GM12865 (cell line): Measurements from ENCODE around the gene CATSPERZ.
"Not testable (repeated sequence)": the region's sequence is repeated elsewhere in the genome, so short reads cannot be mapped to it uniquely, and the experiment has no call there.

ENCODE experiments used
- DNase-seq: peaks from one replicate; pipeline ENCODE4 v3.0.0; 2010; ENCODE audit warnings: low read depth
- H3K4me3 ChIP-seq: 2 replicates; pipeline ENCODE4 v1.5.1; 2011; ENCODE audit warnings: mild to moderate bottlenecking, low read depth, low read length, control low read depth
- TF ChIP-seq, protein P1 (sequence below): IDR thresholded peaks from 2 replicates; pipeline ENCODE4 v1.5.1; 2011; ENCODE audit warnings: low read length, control low read depth, low read depth, inconsistent platforms; ENCODE audit not compliant: insufficient read depth; ENCODE audit errors: missing control alignments

Gene CATSPERZ

DNA sequence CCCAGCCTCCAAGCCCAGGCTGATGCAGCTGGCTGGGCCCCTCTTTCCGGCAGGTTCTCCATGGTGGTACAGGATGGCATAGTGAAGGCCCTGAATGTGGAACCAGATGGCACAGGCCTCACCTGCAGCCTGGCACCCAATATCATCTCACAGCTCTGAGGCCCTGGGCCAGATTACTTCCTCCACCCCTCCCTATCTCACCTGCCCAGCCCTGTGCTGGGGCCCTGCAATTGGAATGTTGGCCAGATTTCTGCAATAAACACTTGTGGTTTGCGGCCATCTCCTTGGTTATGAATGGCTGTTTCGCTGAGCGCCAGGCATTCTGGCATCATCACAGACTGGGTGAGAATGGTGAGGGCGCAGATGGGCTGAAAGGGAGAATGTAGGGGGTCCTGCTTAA is 21.4 kb downstream of the CATSPERZ start:
- TF ChIP-seq, protein P1, sequence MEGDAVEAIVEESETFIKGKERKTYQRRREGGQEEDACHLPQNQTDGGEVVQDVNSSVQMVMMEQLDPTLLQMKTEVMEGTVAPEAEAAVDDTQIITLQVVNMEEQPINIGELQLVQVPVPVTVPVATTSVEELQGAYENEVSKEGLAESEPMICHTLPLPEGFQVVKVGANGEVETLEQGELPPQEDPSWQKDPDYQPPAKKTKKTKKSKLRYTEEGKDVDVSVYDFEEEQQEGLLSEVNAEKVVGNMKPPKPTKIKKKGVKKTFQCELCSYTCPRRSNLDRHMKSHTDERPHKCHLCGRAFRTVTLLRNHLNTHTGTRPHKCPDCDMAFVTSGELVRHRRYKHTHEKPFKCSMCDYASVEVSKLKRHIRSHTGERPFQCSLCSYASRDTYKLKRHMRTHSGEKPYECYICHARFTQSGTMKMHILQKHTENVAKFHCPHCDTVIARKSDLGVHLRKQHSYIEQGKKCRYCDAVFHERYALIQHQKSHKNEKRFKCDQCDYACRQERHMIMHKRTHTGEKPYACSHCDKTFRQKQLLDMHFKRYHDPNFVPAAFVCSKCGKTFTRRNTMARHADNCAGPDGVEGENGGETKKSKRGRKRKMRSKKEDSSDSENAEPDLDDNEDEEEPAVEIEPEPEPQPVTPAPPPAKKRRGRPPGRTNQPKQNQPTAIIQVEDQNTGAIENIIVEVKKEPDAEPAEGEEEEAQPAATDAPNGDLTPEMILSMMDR = no peak
- DNase-seq = no peak
- no peak overlapping the region for H3K4me3 ChIP-seq

DNA sequence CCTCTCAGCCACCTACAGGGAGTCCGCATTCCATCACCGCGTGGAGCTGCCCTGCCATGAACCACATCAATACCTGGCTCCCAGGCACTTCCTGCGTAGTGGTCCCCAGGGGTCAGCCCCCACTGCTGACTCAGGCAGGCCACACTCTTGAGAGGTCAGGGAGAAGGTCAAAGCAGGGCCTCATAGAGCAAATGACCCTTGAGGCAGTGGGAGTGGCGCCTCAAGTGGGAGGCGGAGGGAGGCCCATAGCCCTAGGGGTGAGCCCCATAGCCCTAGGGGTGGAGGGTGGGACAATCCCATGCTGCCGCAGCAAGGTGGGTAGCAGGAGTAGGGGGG is 22.7 kb downstream of the CATSPERZ start:
- TF ChIP-seq, protein P1 = no peak
- no peak for DNase-seq
- H3K4me3 ChIP-seq = no peak overlapping the region

DNA sequence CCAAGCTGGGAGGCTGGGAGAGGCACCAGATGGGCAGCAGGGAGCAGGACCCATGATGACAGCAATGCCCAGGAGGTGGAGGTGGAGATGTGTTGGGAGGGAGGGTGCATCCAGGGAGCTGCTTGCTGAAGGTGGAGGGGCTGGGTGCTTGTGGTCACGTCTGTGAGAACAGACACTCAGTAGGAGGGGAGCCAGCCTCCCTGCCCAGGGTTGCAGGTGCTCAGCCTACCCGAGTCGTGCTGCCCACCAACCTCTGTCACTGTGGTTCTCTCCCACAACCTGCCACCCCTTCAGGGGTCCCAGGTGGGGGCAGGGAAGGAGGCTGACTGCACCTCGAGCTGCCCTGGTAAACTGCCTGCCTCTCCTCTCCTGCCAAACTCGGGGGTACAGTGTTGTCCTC is 23.2 kb downstream of the CATSPERZ start:
- H3K4me3 ChIP-seq = no peak overlapping the region
- no peak for DNase-seq
- TF ChIP-seq, protein P1 = no peak

DNA sequence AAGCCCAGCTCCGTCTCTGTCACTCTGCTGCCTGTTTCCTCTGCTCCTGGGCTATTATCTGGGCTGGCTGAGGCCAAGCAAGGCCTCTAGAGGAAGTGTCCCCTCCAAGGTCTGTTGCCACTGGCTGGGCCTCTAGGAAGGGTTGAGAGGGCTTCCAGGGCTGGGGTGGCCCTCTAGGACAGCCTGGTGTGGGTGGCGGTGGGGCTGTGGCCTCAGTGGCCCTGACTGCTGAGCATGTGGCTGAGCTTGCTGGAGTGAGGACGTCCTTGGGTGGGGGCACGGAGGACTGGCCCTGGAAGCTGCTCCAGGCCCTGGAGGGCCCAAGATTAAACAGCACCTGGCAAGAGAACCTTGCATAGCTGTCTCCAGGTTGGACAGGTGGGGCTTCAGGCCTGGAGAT is 23.8 kb downstream of the CATSPERZ start:
- not testable (repeated sequence) for DNase-seq, H3K4me3 ChIP-seq

DNA sequence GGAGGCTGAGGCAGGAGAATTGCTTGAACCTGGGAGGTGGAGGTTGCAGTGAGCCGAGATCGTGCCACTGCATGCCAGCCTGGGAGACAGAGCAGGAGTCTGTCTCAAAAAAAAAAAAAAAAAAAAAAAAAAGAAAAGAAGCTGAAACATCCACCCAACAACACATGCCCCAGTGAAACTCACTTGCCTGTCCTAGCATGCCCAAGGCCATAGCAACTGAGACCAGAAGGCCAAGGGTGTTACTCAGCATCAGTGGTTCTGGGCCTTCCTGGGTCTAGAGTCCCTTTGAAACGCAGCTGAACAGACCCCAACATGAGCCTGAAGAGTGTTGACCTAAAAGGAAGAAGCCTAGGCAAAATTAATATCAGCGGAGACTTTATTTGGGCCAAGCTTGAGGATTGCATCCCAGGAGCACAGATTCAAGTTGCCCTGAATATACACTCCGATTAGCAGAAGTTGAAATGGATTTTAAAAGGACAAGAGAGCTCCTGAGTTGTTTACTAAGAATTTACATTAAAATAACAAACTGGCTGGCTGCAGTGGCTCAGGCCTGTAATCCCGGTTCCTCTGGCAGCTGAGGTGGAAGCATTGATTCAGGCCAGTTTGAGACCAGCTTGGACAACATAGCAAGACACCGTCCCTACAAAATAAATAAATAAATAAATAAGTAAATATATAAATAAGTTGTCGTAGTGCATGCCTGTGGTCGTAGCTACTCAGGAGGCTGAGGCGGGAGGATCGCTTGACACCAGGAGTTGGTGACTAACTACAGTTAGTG is 24.7 kb downstream of the CATSPERZ start:
- DNase-seq = no peak
- TF ChIP-seq, protein P1 = no peak
- H3K4me3 ChIP-seq = no peak overlapping the region

DNA sequence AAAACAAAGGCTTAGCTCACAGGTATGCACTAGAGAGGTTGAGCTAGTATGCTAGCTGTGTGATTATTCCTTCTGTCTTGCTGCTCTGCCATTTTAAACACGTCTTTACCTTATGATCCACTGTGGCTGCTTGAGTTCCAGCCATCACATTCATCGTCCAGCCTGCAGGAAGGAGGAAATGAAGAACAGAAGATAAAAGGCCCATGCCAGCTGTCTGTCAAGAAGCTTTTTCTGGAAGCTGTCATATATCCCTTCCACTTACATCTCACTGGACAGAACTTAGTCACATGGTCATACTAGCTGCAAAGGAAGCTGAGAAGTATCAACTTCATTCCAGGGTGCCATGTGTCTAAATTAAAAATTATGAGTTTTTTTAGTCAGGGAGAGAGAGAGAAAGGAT is 27.2 kb downstream of the CATSPERZ start:
- no peak for DNase-seq
- TF ChIP-seq, protein P1 = no peak
- H3K4me3 ChIP-seq = no peak overlapping the region

DNA sequence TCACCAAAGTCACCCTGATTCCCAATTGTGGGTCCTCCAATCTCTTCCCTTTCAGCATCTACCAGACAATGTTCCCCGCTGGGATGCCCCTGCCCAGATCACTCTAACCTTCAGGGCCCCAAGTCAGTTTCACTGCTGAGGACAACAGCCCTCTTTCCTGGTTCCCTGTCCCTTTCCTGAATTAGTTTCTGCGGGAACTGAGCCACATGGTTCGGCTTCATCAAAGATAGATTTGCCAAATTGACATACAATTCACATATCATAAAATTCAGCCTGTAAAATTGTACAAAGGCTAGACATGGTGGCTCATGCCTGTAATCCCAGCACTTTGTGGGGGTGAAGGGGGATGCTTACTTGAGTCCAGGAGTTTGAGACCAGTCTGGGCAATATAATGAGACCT is 27.8 kb downstream of the CATSPERZ start:
- no peak overlapping the region for H3K4me3 ChIP-seq
- no peak for DNase-seq
- TF ChIP-seq, protein P1 = no peak
